GM23248 (cell line): ENCODE results near the gene TADA2A. TPM values are rescaled to one million over a fixed set of nuclear protein-coding genes. Genes with fewer than 3 reads are reported as not detected.
"Not testable (repeated sequence)": the region's sequence is repeated elsewhere in the genome, so short reads cannot be mapped to it uniquely, and the experiment has no call there.

Experiments
- DNase-seq: peaks from one replicate; pipeline ENCODE4 v3.0.0-alpha.2; 2015
- H2AFZ ChIP-seq: fragments of 200-600 bp; sonication (generic); 2 replicates; pipeline ENCODE4 v1.6.1; 2016; ENCODE audit warnings: antibody characterized with exemption
- H3F3A ChIP-seq: fragments of 200-600 bp; sonication (generic); 2 replicates; pipeline ENCODE4 v1.6.1; 2016; ENCODE audit warnings: mild to moderate bottlenecking, antibody characterized with exemption, mixed run types; ENCODE audit not compliant: insufficient read depth
- H3K27ac ChIP-seq: fragments of 200-600 bp; sonication (generic); 2 replicates; pipeline ENCODE4 v1.5.1; 2016; ENCODE audit warnings: mild to moderate bottlenecking
- H3K27me3 ChIP-seq: fragments of 200-600 bp; sonication (generic); replicated peaks from 2 replicates; pipeline ENCODE4 v1.6.1; 2016; ENCODE audit warnings: mild to moderate bottlenecking; ENCODE audit not compliant: insufficient read depth
- H3K36me3 ChIP-seq: fragments of 200-600 bp; sonication (generic); 2 replicates; pipeline ENCODE4 v1.6.1; 2016; ENCODE audit warnings: low read depth, mild to moderate bottlenecking
- H3K4me1 ChIP-seq: fragments of 200-600 bp; sonication (generic); 2 replicates; pipeline ENCODE4 v1.6.1; 2016; ENCODE audit warnings: mild to moderate bottlenecking; ENCODE audit not compliant: insufficient read depth
- H3K4me2 ChIP-seq: fragments of 200-600 bp; sonication (generic); one replicate; pipeline ENCODE4 v1.6.1; 2016; ENCODE audit warnings: mild to moderate bottlenecking; ENCODE audit not compliant: unreplicated experiment
- H3K4me3 ChIP-seq: fragments of 200-600 bp; sonication (generic); 2 replicates; pipeline ENCODE4 v1.5.1; 2016; ENCODE audit warnings: mild to moderate bottlenecking
- H3K79me2 ChIP-seq: fragments of 200-600 bp; sonication (generic); 2 replicates; pipeline ENCODE4 v1.6.1; 2016; ENCODE audit warnings: mild to moderate bottlenecking; ENCODE audit not compliant: insufficient read depth
- H3K9ac ChIP-seq: fragments of 200-600 bp; sonication (generic); 2 replicates; pipeline ENCODE4 v1.6.1; 2016; ENCODE audit warnings: mild to moderate bottlenecking
- H3K9me2 ChIP-seq: fragments of 200-600 bp; sonication (generic); 2 replicates; pipeline ENCODE4 v1.6.1; 2016; ENCODE audit warnings: mixed run types, mild to moderate bottlenecking, moderate library complexity; ENCODE audit not compliant: insufficient read depth
- H3K9me3 ChIP-seq: fragments of 200-600 bp; sonication (generic); one replicate; pipeline ENCODE4 v1.6.1; 2017; ENCODE audit warnings: low read depth
- H4K20me1 ChIP-seq: fragments of 200-600 bp; sonication (generic); 2 replicates; pipeline ENCODE4 v1.6.0; 2016; ENCODE audit not compliant: insufficient read depth
- EZH2 ChIP-seq: fragments of 200-600 bp; sonication (generic); IDR thresholded peaks from 2 replicates; pipeline ENCODE4 v1.6.1; 2018; ENCODE audit warnings: antibody characterized with exemption, mild to moderate bottlenecking; ENCODE audit not compliant: insufficient read depth, poor library complexity, severe bottlenecking
- EZH2phosphoT487 ChIP-seq: fragments of 200-600 bp; sonication (generic); IDR thresholded peaks from 2 replicates; pipeline ENCODE4 v1.6.1; 2018; ENCODE audit warnings: antibody characterized with exemption, moderate library complexity, mild to moderate bottlenecking, low read depth; ENCODE audit not compliant: insufficient read depth
- WGBS, 2 experiments: methylation state at CpG; one replicate each; pipeline ENCODE4 v1.1.6; 2015 to 2017; ENCODE audit warnings: low lambda C conversion rate in 2 of 2, low coverage in 1 of 2; ENCODE audit errors: missing lambda C conversion rate in 2 of 2; 5-methylcytosine and 5-hydroxymethylcytosine counted together
- in situ Hi-C: fragments of 300-500 bp; cut with MboI; formaldehyde crosslinking; loops from 2 replicates; pipeline ENCODE4 v1.15.0; 2020
- polyA plus RNA-seq: library from polyadenylated mRNA; unstranded; fragments of >200 nt; fragmentation: Nextera tagmentation; extraction: Ambion mirVana; gene quantifications from 2 replicates; pipeline ENCODE4 v1.2.1, GENCODE V29; 2016
- total RNA-seq: library from RNA; depleted of rRNA; stranded (reverse); fragments of >200 nt; shearing (Covaris generic); gene quantifications from 2 replicates; pipeline ENCODE4 v1.2.3, GENCODE V29; 2014

Gene TADA2A
- total and polyA plus RNA-seq, 2 experiments from 2014 or later: 16.7 to 18.3 TPM

GRCh38 chr17:37507111-37507510 is 100.4 kb downstream of the TADA2A start:
- peaks cover 37% of the 10 kb centered on the region for H4K20me1 ChIP-seq

DNA sequence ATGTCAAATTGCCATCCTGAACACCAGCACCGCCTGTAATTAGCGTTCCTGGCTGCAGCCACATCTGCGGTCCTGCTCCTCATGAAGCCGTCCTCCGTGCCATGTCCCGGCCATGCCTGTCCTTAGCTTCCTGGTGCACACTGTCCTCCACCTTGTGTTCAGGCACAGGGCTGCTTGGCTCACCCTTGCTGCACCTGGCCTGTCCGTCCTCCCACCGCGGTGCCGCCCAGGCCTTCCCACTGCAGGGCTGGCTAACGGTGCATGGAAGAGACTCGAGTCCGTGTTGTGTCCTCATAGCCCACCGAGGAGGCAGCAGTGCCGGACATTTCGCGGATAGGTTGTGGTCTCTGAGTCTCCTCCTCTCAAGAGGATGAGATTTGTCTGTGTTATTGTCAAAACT is 103.4 kb downstream of the TADA2A start:
- peaks cover 98% of the 10 kb centered on the region for H3K79me2 ChIP-seq
- H3K4me3 ChIP-seq: no peak overlapping the region
- H3K9ac ChIP-seq: no peak overlapping the region
- H2AFZ ChIP-seq: no peak overlapping the region
- no peak overlapping the region for H3K27ac ChIP-seq
- H3K4me1 ChIP-seq: no peaks in the 10 kb centered on the region
- H3K36me3 ChIP-seq: peaks cover 27% of the 10 kb centered on the region
- no peaks in the 10 kb centered on the region for H3K9me2 ChIP-seq
- H3K9me3 ChIP-seq: no peaks in the 10 kb centered on the region
- H3K4me2 ChIP-seq: no peak overlapping the region
- TF ChIP-seq EZH2 (no peak), EZH2phosphoT487 (no peak)
- in situ Hi-C loops: no loop called here
- H3F3A ChIP-seq: peaks cover 15% of the 10 kb centered on the region
- 90 to 91% methylated on average over 17 of the region's 17 CpGs for WGBS, 2 experiments
- H3K27me3 ChIP-seq: no peaks in the 10 kb centered on the region
- no peak for DNase-seq
- peaks cover 26% of the 10 kb centered on the region for H4K20me1 ChIP-seq

More at GRCh38 chr17:37507111-37507510, 100.4 kb downstream of the TADA2A start:
- Histone ChIP-seq H3K79me2 (peaks cover 98% of the 10 kb centered on the region), H3K36me3 (peaks cover 1% of the 10 kb centered on the region; the same call in 1 of the 2 replicates), H3K4me2 (no peak overlapping the region), H3K4me1 (no peaks in the 10 kb centered on the region), H3K4me3 (no peak overlapping the region), H3K9ac (no peak overlapping the region), H3F3A (no peaks in the 10 kb centered on the region), H3K9me3 (no peaks in the 10 kb centered on the region), H3K27ac (no peak overlapping the region), H3K9me2 (no peaks in the 10 kb centered on the region), H3K27me3 (no peaks in the 10 kb centered on the region), H2AFZ (no peak overlapping the region)
- TF ChIP-seq EZH2 (no peak), EZH2phosphoT487 (no peak)
- 92% methylated on average over 9 of the region's 9 CpGs for WGBS, 2 experiments
- in situ Hi-C loops: no loop called here
- no peak for DNase-seq

DNA sequence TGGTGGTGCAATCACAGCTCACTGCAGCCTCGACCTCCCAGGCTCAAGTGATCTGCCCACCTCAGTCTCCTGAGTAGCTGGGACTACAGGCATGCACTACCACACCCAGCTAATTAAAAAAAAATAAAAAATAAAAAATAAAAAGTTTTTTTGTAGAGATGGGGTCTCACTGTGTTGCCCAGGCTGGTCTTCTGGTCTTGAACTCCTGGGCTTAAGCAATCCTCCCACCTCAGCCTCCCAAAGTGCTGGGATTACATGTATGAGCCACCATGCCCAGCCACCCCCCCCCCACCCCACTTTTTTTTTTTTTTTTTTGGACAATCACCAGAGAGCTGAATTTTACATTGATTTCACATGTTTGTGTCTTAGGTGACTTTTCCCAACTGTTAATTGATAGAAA is 105.0 kb downstream of the TADA2A start:
- H3K9me2 ChIP-seq, H3K4me2 ChIP-seq, DNase-seq, H3K4me1 ChIP-seq, in situ Hi-C loops, H3K9me3 ChIP-seq, H3K9ac ChIP-seq, H3K4me3 ChIP-seq, H3K27me3 ChIP-seq, H3K27ac ChIP-seq, H2AFZ ChIP-seq: not testable (repeated sequence)
- Histone ChIP-seq H3K79me2 (peaks cover 94% of the 10 kb centered on the region), H3F3A (peaks cover 29% of the 10 kb centered on the region), H3K36me3 (peaks cover 30% of the 10 kb centered on the region), H4K20me1 (peaks cover 13% of the 10 kb centered on the region)
- 92 to 95% methylated on average over 1 of the region's 1 CpG for WGBS, 2 experiments

GRCh38 chr17:37512442-37513068 is 105.9 kb downstream of the TADA2A start:
- H3K79me2 ChIP-seq: peaks cover 85% of the 10 kb centered on the region

More at GRCh38 chr17:37512442-37513068, 105.9 kb downstream of the TADA2A start:
- Histone ChIP-seq H3K4me1 (peaks cover 8% of the 10 kb centered on the region), H3K4me3 (no peak overlapping the region), H4K20me1 (peaks cover 8% of the 10 kb centered on the region; the same call in 1 of the 2 replicates), H3F3A (peaks cover 35% of the 10 kb centered on the region), H3K36me3 (peaks cover 30% of the 10 kb centered on the region), H3K9ac (no peak overlapping the region), H3K27ac (no peak overlapping the region), H3K4me2 (no peak overlapping the region), H3K9me2 (no peaks in the 10 kb centered on the region), H2AFZ (no peak overlapping the region), H3K9me3 (no peaks in the 10 kb centered on the region), H3K27me3 (no peaks in the 10 kb centered on the region)
- TF ChIP-seq EZH2phosphoT487: no peak
- no peak for TF ChIP-seq EZH2
- in situ Hi-C loops: no loop called here
- WGBS, 2 experiments: 86 to 89% methylated on average over 24 of the region's 24 CpGs
- no peak for DNase-seq
